NCI-H2227 (cell line): ENCODE data around the gene GFPT2.

ENCODE experiments used
- DNase-seq: peaks from one replicate; lab custom pipeline; 2025; ENCODE audit not compliant: unreplicated experiment; lab: John Stamatoyannopoulos, UW

GFPT2 gene

GRCh38 chr5:180353048-180353979 is at the start of gene GFPT2:
GFPT2 (minus strand) TSS chr5:180353336; CDS start chr5:180353217, 119 bp downstream.
- DNase-seq: peak; percentile 85

GRCh38 chr5:180402716-180403115 is 49.6 kb upstream of the GFPT2 start:
- no peak for DNase-seq

- DNase-seq: no peak
Measured at GRCh38 chr5:180401229-180401907, 48.2 kb upstream of the GFPT2 start.

- DNase-seq: no peak
Measured at GRCh38 chr5:180400416-180400815, 47.3 kb upstream of the GFPT2 start.

- DNase-seq: no peak
Measured at GRCh38 chr5:180399401-180400215, 46.5 kb upstream of the GFPT2 start.

GRCh38 chr5:180396926-180397325 is 43.8 kb upstream of the GFPT2 start:
- no peak for DNase-seq

- DNase-seq: no peak
Measured at GRCh38 chr5:180395540-180396274, 42.6 kb upstream of the GFPT2 start.

GRCh38 chr5:180394031-180394636 is 41.0 kb upstream of the GFPT2 start:
- DNase-seq: no peak

GRCh38 chr5:180391276-180391675 is 38.1 kb upstream of the GFPT2 start:
- no peak for DNase-seq

- DNase-seq: no peak
Measured at GRCh38 chr5:180390441-180391190, 37.5 kb upstream of the GFPT2 start.

- DNase-seq: no peak
Measured at GRCh38 chr5:180389252-180390101, 36.3 kb upstream of the GFPT2 start.

GRCh38 chr5:180387798-180388197 is 34.7 kb upstream of the GFPT2 start:
- DNase-seq: no peak

GRCh38 chr5:180382926-180383325 is 29.8 kb upstream of the GFPT2 start:
- no peak for DNase-seq

- DNase-seq: no peak
Measured at GRCh38 chr5:180381851-180382480, 28.8 kb upstream of the GFPT2 start.

GRCh38 chr5:180381428-180381827 is 28.3 kb upstream of the GFPT2 start:
- no peak for DNase-seq

- DNase-seq: no peak
Measured at GRCh38 chr5:180380856-180381255, 27.7 kb upstream of the GFPT2 start.

GRCh38 chr5:180380441-180380840 is 27.3 kb upstream of the GFPT2 start:
- DNase-seq: no peak
